Fibroblast of skin of right quadriceps (primary cell): Measurements from ENCODE around the gene CNNM1.

Experiments
- DNase-seq: peaks from one replicate; pipeline ENCODE4 v3.0.0-alpha.2; 2013

The CNNM1 gene

DNA sequence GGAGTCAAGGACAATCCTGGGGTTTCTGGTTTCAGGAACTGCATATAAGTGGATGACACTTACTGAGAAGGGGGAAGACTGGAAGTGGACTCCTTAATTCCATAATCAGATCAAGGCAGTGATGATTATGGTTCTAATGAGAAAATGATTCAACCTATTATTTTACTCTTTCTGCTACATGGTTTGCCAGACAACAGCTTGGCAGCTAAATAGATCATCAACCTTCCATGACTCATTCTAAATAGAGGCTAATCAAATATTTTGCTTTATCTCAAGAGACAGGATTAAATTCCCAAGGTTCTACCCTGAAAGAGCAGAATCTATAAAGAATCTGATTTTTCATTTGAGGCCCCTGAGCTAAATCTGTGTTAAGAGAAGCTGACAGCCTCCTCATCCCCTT lies 46.3 kb downstream of the CNNM1 start:
- peak; percentile 24 for DNase-seq

DNA sequence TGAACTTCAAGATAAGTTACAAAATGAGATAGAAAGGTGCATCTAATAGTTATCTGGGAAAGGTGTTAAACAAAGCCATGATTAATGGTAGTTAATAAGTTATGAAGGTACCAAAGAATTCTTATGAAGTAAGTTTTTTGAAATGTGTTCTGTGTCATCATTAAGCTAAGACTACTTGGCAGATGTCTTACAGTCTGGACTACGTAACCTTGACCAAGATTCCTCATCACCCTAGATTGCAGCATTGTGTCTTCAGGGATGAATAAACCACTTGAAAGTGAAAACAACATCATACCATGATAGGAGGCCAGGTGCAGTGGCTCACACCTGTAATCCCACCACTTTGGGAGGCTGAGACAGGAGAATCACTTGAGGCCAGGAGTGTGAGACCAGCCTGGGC lies 53.0 kb downstream of the CNNM1 start:
- DNase-seq = no peak

DNA sequence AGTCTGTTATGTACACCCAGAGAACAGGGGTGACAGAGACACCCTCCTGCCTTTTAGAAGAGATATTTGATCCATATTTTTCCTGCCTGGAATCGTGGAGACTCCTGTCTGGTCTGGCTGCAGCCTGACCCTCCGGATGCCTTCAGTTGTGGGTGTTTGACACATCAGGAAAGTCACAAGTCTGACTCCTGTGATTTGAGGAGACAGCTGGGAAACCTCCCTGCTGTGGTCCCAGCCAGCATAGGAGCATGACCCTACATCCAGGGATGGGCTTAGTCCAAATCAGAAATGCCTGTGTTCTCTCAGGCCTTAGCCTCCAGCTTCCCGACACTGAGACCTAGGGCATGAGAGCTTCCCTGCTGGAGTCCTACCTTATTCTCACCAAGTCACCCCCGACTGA lies 57.9 kb downstream of the CNNM1 start:
- no peak for DNase-seq

DNA sequence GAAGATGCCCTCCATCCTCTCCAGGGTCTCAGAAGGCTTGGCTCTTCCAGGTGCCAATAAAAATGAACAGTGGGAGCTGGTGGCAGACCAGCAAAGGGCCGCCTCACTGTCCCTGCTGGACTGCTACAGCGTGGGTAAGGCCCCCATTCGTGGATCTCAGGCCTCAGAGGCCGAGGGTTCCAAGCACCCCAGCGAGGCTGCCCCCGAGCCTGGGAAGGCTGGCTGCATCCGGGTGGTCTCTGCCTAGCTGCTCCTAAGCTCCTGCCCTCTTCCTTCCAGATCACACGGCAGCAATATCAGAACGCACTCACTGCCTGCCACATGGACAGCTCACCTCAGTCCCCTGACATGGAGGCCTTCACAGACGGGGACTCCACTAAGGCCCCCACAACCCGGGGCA lies 58.4 kb downstream of the CNNM1 start:
- no peak for DNase-seq

DNA sequence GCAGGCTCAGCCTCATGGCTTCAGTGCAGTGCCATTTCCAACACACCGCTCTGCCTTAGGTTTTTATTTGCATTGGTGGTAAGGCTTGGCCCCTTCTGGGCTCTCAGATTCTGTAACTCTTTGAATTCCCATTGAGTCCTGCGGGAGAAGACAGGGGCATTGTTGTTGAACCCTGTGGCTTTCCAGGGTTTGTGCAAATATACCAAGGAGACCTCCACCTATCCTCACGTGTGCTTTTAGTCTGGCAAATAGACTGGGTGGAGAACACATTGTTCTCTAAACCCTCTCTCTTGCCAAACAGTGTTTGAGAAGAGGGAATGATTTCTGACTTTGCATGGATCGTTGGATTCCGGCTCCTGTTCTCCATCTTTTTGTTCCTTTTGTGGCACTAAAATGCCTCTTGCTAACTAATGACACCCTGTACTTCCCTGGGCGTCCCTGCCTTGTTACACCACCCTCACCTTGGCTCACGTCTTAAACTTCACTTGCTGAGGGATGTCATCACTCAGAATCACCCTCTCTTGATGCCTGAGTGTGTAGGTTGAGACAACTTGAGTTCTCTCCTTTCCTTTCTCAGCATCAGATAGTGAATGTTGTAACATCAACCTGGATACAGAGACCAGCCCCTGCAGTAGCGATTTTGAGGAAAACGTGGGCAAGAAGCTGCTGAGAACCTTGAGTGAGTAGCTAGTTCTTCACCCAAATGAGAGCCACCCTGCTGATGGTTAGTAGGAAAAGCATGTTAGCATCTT lies 60.7 kb downstream of the CNNM1 start:
- no peak for DNase-seq

DNA sequence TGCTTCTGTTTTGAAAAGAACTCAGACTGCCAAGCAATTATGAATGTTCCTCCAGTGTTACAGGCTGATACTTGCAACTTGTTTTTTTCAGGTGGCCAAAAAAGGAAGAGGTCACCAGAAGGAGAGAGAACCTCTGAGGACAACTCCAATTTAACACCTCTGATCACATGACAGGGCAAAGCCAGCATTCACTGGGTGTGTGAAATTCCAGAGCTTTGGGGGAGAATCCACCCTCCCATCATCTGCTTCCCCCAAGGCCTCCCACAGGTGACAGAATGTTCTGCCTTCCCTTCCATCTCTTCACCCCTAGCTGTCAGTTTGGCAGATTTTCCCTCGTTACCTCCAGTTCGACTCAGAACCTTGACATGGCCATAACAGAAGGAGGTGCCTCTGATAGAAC lies 62.2 kb downstream of the CNNM1 start:
- DNase-seq = no peak

DNA sequence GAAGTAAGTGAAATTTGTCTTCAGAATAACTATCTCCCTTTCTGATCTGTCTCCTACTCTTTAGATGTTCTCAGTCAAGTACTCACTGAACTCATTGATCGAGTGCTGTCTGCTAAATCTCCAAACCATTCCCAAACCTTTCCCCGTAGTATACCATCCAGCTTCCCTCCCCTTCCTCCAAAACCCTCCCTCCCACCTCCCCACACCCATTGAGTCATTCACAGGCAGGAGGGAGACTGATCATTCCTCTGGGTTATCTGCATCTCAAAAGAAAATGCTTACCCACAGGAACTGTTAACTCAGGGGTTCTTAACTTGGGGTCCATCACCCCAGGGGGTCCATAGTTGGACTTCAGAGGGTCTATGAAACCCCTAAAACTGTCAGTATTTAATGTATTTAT lies 63.9 kb downstream of the CNNM1 start:
- DNase-seq = no peak

DNA sequence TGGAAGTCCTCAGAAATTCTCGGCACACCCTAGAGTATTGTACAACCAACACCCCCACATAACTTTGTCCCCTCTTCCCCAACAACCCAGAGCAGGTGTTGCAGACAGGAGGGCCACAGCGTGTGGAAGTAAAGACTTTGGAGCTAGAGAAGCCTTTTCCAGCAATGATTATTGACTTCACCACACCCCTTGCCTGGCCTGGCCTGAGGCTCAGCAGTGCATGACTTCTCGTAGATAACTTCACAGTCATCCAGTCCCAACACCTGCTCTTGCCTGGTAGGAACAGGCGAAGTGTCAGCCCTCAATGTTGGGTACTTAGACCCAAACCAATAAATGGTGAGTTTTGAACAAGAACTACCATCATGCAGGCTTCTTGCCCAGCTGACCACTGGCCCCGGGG lies 64.5 kb downstream of the CNNM1 start:
- DNase-seq = no peak

DNA sequence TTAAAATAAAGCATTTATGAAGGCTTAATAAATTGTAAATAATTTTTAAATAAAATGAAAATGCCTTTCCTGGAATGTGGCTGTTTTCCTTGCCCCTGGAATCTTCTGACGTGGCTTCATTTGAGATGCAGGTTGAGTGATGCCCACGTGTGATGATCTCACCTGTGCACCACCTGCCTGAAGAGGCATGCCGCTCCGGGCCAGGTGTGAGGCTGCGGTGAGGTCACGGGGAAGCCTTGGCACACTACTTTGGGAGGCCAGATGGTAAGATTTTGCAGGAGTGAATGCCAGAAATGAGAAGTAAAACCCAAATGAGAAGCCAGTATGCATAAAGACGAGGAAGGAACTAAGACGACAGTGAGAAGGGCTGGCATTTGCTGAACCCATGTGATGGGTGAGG lies 65.1 kb downstream of the CNNM1 start:
- DNase-seq = no peak

DNA sequence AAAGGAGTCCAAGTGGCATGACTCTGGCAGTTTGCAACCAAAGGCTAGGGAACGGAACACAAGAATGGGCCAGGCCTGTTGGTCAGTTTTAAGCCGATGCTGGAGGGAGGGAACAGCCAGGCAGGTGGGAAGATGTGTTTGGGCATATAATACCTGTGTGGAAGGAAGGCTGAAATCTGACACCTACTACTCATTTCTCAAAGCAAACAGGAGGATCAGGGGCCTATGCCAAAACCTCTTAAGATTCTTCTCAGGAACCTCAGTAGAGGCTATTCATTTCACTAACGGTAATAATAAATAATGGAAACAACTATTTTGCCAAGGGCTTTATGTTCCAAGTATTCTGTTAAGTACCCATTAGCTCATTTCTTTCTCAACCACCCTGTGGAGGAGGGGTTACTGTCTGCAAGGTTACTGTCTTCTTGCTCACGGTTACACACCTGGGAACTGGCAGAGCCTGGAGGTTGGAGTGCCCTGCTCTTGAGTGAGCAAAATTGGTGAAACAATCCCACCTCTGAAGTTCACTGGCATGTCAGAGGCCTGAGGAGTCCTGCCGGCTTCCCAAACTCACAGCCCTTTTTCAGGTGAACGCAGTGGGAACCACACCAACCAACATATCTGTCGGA lies 65.7 kb downstream of the CNNM1 start:
- no peak for DNase-seq

DNA sequence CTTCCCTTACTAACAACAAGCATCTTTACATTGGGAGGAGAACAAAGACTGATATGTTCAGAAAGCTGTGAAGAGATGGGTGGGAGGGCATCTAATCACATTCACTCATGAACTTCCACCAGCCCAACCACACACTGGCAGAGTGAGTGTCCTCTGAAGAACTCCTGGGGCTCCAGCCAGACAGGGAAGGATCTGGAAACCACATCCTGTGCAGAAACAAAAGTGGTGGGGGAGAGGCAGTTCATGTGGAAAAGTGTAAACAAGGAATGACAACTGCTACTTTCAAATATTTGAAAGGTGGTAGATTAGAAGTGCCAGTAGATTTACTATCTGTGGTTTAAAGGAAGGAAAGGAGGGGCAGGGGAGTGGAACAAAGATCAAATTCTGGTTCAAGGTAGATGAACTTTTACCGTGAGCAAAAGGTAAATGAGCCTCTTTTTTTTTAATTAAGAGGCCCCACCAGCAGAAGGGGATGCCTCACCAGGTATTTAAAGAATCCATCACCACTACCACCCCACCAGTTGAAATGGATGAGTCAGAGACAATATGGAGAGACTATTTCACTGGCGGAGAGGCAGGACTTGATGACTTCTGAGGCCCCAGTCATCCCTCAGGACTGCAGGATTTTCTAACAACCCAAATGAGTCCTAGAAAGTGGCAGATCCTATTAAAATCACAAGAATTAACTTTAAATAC lies 66.7 kb downstream of the CNNM1 start:
- peak; percentile 91 for DNase-seq

DNA sequence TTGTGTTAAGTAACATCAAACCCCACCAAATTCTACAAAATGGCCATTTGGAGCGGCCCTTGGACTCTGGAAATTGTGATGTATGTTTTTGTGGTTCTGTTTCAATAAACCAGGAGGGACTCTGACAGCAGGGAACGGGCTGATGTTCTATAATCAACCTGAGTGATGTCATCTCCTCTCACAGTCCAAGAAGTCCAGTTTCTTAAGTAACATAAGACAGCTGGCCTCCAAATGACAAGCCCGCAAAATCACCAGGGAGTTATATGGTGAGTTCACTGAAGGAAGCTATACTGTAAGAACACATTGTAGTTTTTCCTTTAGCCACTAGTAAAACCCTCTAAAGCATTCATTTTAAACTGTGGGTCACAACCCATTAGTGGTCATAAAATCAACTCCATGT lies 67.3 kb downstream of the CNNM1 start:
- DNase-seq = peak; percentile 52

DNA sequence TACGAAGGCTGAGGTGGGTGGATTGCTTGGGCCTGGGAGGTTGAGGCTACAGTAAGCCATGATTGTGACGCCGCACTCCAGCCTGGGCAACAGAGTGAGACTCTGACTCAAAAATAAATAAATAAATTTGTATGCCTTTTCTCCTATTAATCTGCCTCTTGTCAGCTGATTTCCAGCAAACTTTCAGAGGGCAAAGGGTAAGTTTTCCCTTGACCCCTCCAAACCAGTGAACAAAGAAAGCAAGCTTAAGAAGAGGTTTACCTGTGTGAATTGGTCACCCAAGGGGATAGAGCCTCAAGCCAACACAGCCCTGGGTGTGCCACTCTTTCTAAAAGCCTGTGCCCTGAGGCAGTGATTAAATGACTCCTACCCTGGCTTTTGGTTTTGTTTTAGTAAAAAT lies 70.5 kb downstream of the CNNM1 start:
- DNase-seq = no peak

DNA sequence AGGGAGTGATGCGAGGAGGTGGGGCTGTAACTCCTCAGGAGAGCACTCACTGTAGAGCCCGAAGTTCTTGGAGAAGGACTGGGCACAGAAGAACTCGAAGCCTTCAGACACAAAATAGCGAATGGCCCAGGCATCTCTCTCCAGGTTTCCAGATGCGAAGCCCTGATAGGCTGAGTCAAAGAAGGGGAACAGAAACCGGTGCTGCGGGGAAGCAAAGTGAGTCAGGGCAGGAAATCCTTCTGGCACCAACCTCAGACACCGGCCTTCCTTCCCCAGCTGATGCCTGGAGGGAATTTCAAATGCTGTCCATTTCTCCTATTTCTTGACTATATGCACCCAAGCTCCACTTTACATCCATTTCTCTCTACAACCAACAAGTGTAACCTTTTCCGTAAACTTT lies 74.5 kb downstream of the CNNM1 start:
- no peak for DNase-seq

DNA sequence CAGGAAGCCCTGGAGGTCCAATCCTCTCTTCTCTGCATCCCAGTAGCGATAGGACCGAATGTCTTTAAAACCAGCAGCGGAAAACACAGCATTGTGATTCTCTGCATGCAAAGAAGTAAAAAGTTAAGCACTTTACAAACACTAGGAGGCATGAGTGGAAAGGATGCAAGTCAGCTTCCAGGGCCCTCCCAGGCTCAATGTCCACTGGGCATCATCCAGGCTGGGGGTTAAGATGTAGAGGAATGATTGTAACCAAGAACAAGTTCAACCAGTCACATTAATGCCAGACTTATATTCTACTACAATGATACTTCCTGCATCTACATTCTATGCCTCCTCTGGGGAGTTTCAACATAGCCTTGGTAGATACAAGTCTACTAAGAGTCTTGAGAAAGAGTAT lies 77.0 kb downstream of the CNNM1 start:
- DNase-seq = no peak

DNA sequence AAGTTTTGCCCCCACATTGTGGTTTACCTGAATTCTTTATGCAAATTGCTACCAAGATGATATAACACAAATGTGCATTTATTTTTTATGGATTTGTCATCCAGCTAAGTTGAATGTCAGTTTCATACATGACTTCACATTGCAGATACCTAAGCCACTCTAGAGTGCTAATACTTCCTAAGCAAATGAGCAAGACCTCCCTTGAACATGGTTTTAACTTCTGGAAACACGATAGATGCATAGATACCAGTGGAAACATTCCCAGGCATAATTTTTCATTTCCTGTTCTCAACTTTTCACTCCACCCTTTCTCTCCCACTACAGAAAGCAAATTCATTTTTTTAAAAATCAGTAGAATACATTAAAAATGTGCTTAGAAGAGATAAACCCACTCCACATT lies 81.0 kb downstream of the CNNM1 start:
- DNase-seq = no peak

DNA sequence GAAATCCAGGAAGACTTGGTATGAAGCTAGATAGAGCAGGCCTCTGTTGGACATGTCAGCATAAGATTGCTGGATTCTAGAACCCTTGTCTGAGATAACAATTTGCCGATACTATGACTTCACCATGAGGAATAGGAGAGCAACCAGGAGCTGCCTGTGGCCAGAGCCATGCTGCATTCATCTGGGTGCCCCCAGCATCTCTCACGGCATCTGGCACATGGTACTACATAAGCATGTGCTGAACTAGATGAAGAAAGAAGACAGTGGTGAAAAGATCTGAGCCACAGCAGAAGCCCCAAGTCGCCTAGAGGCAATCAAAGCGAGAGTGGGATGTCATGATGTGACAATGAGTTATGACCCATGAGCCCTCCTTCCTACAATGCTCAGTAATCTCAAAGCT lies 81.7 kb downstream of the CNNM1 start:
- no peak for DNase-seq

DNA sequence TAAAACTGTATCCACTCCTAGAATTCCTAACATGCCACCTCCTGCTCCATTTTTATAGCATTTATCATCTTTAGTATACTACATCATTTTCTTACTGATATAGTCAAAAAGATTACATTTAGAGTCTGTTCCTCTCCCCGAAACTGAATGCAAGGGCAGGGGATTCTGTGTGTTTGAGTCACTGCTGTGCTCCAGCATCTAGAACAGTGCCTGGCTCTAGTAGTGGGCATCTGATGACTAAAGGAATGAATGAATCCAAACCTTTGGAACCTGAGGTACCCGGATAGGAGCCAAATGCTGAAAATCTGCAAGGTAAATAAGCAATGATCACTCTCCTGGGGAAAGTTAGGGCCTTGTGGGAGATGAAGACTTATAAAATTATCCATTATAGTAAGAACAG lies 82.4 kb downstream of the CNNM1 start:
- no peak for DNase-seq

DNA sequence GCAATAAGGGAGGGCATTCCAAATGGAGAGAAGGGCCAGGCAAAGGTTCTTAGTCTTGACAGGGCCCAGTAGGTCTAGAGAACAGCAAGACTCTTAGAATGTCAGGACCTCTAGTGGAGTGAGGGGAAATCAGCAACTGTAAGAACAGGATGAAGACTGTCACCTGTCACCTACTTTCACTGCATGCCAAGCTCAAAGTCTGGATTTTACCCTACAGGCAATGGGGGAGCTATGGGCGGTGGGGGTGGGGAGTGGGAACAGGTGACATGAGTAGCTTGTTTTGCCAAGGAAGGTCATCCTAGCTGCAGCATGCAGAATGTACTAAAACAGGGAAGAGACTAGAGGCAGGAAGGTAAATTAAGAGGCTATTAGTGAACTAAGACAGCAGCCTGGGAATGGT lies 82.9 kb downstream of the CNNM1 start:
- DNase-seq = no peak

DNA sequence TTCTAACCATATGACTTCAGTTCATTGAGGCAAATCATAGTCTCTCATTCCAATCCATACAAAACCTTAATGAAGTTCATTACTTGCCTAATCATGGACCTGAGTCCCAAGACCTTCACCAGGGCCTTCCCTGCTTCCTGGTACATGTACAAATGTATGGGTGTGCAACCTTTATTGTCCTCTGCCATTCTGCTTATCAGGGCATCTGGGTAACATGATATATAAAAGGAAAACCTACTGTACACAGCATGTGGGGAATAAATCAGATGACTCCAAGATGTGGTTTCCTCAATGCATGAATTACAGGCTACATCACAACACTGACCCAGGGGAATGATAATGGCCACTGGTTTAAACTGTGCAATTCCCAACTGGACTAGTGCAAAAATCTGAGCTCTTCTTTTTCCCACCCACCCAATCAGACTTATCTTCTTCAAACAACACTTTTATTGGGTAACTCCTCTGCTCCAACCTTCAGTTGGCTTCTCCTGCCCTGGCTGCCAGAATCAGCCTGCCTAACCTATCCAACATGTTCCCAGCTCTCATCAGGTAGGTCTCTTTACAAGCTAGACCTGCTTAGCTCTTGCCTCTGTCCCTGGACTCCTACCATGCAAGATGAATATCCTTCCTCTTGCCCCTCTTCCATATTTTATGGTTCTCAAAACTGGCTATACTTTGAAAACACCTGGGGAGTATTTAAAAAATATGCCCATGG lies 89.9 kb downstream of the CNNM1 start:
- no peak for DNase-seq

DNA sequence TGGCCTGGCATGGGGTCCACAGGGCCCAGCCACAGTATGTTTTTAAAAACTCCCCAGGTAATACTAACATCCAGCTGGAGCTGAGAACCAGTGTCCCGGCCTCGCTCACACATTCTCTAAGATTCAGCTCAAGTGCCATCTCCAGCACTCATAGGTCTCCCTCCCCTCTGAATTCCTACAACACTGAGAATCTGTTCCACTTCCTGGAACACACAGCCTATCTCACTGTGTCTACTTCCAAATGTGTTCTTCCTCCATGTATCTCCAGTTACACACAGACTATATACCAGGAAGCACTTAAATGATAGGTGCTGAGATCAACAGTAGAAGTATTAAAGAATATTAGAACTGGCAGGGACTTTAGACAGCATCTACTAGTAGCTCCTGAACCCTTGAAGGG lies 90.5 kb downstream of the CNNM1 start:
- DNase-seq = no peak

DNA sequence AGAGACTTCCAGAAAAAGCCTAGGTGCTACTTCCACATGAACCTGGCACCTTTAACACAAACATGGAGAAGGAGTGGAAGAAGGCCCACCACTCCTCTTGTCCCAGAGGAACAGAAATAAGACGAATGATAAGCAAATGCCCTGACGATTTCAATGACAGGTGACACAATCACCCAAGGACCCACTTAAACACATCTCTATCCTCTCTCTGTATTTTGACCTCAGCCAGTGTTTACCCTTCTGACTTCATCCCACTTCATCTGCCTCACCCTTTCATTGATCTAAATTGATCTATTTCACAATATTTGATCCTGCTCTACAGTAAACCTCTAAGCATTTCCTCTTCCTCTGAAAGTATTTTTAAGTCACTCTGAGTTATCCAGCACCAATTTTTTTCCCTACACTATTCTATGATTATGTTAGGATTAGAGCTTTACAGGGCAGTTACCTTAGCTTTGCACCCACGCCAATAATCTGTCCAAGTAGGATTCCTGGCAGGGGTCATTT lies 92.1 kb downstream of the CNNM1 start:
- no peak for DNase-seq

DNA sequence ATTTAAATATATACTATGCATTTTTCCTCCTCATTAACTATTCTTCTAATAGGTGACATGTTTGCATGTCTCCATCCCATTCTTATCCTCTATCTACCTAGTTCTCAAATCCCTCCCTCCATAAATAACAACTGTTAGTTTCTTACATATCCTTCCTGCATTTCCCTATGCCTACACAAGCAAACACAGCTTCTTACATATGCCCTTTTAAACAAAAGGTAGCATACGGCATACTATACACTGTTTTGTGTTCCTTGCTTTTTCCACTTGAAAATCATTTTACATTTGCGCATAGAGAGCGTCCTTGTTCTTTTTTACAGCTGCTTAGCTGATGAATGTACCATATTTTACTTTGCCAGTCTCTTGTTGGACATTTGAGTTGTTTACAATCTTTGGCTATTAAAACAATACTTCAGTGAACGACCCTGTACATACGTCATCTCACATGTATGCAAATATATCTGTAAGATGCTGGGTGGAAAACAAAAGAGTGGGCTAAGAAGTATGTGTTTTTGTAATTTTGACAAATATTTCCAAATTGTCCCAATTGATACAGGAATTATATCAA lies 93.5 kb downstream of the CNNM1 start:
- no peak for DNase-seq
